K562 (cell line): ENCODE measurements around the gene MED19. TPM values are rescaled to one million over a fixed set of nuclear protein-coding genes. Genes with fewer than 3 reads are reported as not detected.

Experiments
- ATF7 ChIP-seq: fragments of 450-650 bp; IDR thresholded peaks from 2 replicates; pipeline ENCODE4 v1.7.1; 2014; ENCODE audit warnings: mild to moderate bottlenecking, moderate library complexity
- CBX3 ChIP-seq, 2 experiments: IDR thresholded peaks; 1 replicate in 1 of 2; 2 replicates in 1 of 2; pipeline ENCODE4 v1.6.1; 2012; ENCODE audit warnings: inconsistent platforms in 2 of 2, low read length in 2 of 2, borderline replicate concordance in 1 of 2, control low read depth in 1 of 2
- DPF2 ChIP-seq: fragments of 450-650 bp; IDR thresholded peaks from 2 replicates; pipeline ENCODE4 v1.6.1; 2016
- ETV5 ChIP-seq: sonication (generic); formaldehyde crosslinking; IDR thresholded peaks from 2 replicates; pipeline ENCODE4 v1.4.0; 2020; ENCODE audit warnings: low read depth, mild to moderate bottlenecking, missing genetic modification reagents
- GABPA ChIP-seq: fragments of 200-800 bp; sonication (Bioruptor generic); conservative IDR thresholded peaks from 2 replicates; pipeline ENCODE4 v1.6.1; 2016; ENCODE audit warnings: low read depth, missing genetic modification characterization, missing compliant biosample characterization
- HMGN3 ChIP-seq: IDR thresholded peaks from 2 replicates; pipeline ENCODE4 v1.6.1; 2011; ENCODE audit warnings: borderline replicate concordance, low read depth, mild to moderate bottlenecking, mixed read lengths, low read length; ENCODE audit not compliant: insufficient read length; ENCODE audit errors: extremely low read depth
- IRF2 ChIP-seq: sonication (generic); formaldehyde crosslinking; IDR thresholded peaks from 2 replicates; pipeline ENCODE4 v1.8.1; 2022; ENCODE audit warnings: mild to moderate bottlenecking, missing genetic modification reagents
- MAZ ChIP-seq, 2 experiments: fragments of 450-650 bp in 1 of 2; sonication (generic) in 1 of 2; formaldehyde crosslinking; IDR thresholded peaks in 1 of 2; conservative IDR thresholded peaks in 1 of 2; 2 replicates each; pipeline versions ENCODE4 v1.4.0 to v1.5.0; 2020; ENCODE audit warnings: mild to moderate bottlenecking in 1 of 2, missing genetic modification reagents in 1 of 2
- MED1 ChIP-seq: sonication (generic); formaldehyde crosslinking; IDR thresholded peaks from 2 replicates; pipeline ENCODE4 v1.8.1; 2023; ENCODE audit warnings: missing genetic modification reagents, borderline replicate concordance
- MXI1 ChIP-seq: IDR thresholded peaks from 2 replicates; pipeline ENCODE4 v1.6.1; 2011; ENCODE audit warnings: low read depth, mild to moderate bottlenecking, improper control_type of control experiment, low read length
- NELFE ChIP-seq: IDR thresholded peaks from 2 replicates; pipeline ENCODE4 v1.6.1; 2011; ENCODE audit warnings: mild to moderate bottlenecking; ENCODE audit not compliant: insufficient read depth, insufficient read length
- NONO ChIP-seq, 2 experiments: fragments of 200-400 bp in 1 of 2; fragments of 450-650 bp in 1 of 2; formaldehyde crosslinking in 1 of 2; IDR thresholded peaks; 2 replicates each; pipeline ENCODE4 v1.6.1; 2017; ENCODE audit warnings: low read depth in 2 of 2, mild to moderate bottlenecking in 2 of 2, moderate library complexity in 2 of 2, low read length in 1 of 2
- NR2C1 ChIP-seq, 2 experiments: fragments of 450-650 bp; IDR thresholded peaks; 2 replicates each; pipeline ENCODE4 v1.6.1; 2017; ENCODE audit warnings: mild to moderate bottlenecking in 2 of 2, antibody characterized with exemption in 1 of 2, inconsistent platforms in 1 of 2, missing compliant biosample characterization in 1 of 2, missing genetic modification characterization in 1 of 2
- RFX1 ChIP-seq: fragments of 450-650 bp; IDR thresholded peaks from 2 replicates; pipeline ENCODE4 v1.6.1; 2016; ENCODE audit warnings: mild to moderate bottlenecking, moderate library complexity
- SIN3A ChIP-seq, 2 experiments: fragments of 150-350 bp in 1 of 2; IDR thresholded peaks; 2 replicates each; pipeline ENCODE4 v1.6.1; 2011 to 2016; ENCODE audit warnings: borderline replicate concordance in 2 of 2, low read depth in 2 of 2, low read length in 2 of 2, mild to moderate bottlenecking in 2 of 2, moderate library complexity in 2 of 2; ENCODE audit not compliant: control insufficient read depth in 1 of 2
- SP1 ChIP-seq: sonication (generic); formaldehyde crosslinking; IDR thresholded peaks from 2 replicates; pipeline ENCODE4 v1.8.1; 2022; ENCODE audit warnings: mild to moderate bottlenecking, missing genetic modification reagents
- ZFP91 ChIP-seq: sonication (generic); formaldehyde crosslinking; IDR thresholded peaks from 2 replicates; pipeline ENCODE4 v1.8.0; 2022; ENCODE audit warnings: mild to moderate bottlenecking, missing genetic modification reagents
- polyA plus RNA-seq, 8 experiments: library from polyadenylated mRNA; depleted of rRNA in 4 of 8; stranded (reverse) in 5 of 8; unstranded in 3 of 8; fragments of >200 nt; fragmentation: Nextera tagmentation in 2 of 8; fragmentation: Illumina TruSeq in 1 of 8; extraction: Ambion mirVana in 2 of 8; extraction: Trizol in 1 of 8; gene quantifications; 2 replicates each; pipeline versions ENCODE4 v1.2.1 to v1.2.3, GENCODE V29; 2011 to 2014; ENCODE audit warnings: inconsistent platforms in 1 of 8, missing spikeins in 1 of 8
- total RNA-seq, 7 experiments: library from RNA; depleted of rRNA in 6 of 7; stranded (reverse); fragments of >200 nt in 6 of 7; fragmentation: Illumina TruSeq in 2 of 7; extraction: Trizol in 2 of 7; gene quantifications; 2 replicates each; pipeline versions ENCODE4 v1.2.1 to v1.2.3, GENCODE V29; 2011 to 2021; ENCODE audit warnings: low replicate concordance in 1 of 7
- TF ChIP-seq, protein P1 (sequence below): fragments of 450-650 bp; IDR thresholded peaks from 2 replicates; pipeline ENCODE4 v1.6.1; 2014; ENCODE audit warnings: low read depth, mild to moderate bottlenecking, moderate library complexity, borderline replicate concordance
- TF ChIP-seq, protein P2 (sequence below): fragments of 450-650 bp; IDR thresholded peaks from 2 replicates; pipeline ENCODE4 v1.6.1; 2018; ENCODE audit not compliant: partially characterized antibody

Gene MED19
- total and polyA plus RNA-seq, 9 of the 15 experiments (the other 6 are each of a cell fraction or from before 2014, with no cell fraction given) = 7.3 to 23.5 (median 15.0) TPM

DNA sequence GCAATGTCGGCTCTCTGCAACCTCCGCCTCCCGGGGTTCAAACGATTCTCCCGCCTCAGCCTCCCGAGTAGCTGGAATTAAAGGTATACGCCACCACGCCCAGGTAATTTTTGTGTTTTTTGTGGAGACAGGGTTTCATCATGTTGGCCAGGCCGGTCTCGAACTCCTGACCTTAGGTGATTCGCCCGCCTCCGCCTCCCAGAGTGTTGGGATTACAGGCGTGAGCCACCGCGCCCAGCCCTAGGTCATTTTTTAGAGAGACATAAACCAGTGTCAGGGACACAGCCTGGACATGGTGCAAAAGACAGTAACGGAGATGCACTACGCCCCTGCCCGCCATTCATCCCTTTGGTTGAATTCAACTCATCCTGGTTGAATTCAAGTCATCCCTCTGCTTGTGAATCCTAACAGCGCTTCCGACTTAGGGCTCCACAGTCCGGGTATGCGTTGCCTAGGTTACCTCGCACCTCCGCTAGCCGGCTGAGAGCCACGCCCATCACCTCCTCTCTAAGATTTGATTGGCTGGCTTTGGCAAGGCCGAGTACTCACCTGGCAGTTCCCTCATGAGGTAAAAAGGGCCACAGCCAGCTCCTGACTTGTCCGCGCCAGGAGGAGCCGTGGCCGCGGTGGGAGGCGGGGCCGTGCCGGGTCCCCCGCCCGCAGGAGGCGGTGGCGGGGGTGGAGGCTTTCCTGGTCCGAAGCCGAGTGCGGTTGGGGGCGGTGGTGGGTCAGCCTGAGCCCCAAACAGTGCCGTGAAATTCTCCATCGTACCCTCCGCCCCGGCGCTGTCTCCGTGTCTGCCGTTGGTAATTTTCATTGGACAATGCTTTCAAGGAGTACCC is at the start of gene MED19 (continued):
- TF ChIP-seq CBX3 (IDR thresholded peaks at IDR 0.05; ENCODE audit: borderline replicate concordance in 1 of 2, low read length in 2 of 2) (no peak; a peak in 1 of 3 replicates), ATF7 (peak; percentile 75), GABPA (tag) (0 out of 2 replicates have a peak, but pooled peaks have one; percentile 83), ETV5 (CRISPR knock-in tag) (no peak), SIN3A (IDR thresholded peaks at IDR 0.05; ENCODE audit: borderline replicate concordance in 2 of 2, control insufficient read depth in 1 of 2, low read depth in 2 of 2, low read length in 2 of 2) (peak; percentile 74 to 92; a peak in 3 of 4 replicates), DPF2 (0 out of 2 replicates have a peak, but pooled peaks have one; percentile 17), MXI1 (0 out of 2 replicates have a peak, but pooled peaks have one; percentile 31), MED1 (CRISPR knock-in tag) (no peak), HMGN3 (peak; percentile 52), ZFP91 (CRISPR knock-in tag) (peak; percentile 54; the same call in 1 of the 2 replicates), NR2C1 (IDR thresholded peaks at IDR 0.05) (no peak), NR2C1 (tag; IDR thresholded peaks at IDR 0.05) (no peak), NONO (IDR thresholded peaks at IDR 0.05; ENCODE audit: low read depth in 2 of 2, low read length in 1 of 2) (0 out of 4 replicates have a peak, but pooled peaks of 1 of the 2 experiments have one; percentile 40), MAZ (CRISPR knock-in tag; conservative IDR thresholded peaks at IDR 0.05 in 1 of 2, IDR thresholded peaks at IDR 0.05 in 1 of 2) (peak; percentile 64 to 80; a peak in 3 of 4 replicates), SP1 (CRISPR knock-in tag) (peak; percentile 31; the same call in 1 of the 2 replicates), RFX1 (peak; percentile 97), NELFE (no peak), IRF2 (no peak)
- TF ChIP-seq, protein P1, sequence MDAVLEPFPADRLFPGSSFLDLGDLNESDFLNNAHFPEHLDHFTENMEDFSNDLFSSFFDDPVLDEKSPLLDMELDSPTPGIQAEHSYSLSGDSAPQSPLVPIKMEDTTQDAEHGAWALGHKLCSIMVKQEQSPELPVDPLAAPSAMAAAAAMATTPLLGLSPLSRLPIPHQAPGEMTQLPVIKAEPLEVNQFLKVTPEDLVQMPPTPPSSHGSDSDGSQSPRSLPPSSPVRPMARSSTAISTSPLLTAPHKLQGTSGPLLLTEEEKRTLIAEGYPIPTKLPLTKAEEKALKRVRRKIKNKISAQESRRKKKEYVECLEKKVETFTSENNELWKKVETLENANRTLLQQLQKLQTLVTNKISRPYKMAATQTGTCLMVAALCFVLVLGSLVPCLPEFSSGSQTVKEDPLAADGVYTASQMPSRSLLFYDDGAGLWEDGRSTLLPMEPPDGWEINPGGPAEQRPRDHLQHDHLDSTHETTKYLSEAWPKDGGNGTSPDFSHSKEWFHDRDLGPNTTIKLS = peak; percentile 70
- TF ChIP-seq, protein P2, sequence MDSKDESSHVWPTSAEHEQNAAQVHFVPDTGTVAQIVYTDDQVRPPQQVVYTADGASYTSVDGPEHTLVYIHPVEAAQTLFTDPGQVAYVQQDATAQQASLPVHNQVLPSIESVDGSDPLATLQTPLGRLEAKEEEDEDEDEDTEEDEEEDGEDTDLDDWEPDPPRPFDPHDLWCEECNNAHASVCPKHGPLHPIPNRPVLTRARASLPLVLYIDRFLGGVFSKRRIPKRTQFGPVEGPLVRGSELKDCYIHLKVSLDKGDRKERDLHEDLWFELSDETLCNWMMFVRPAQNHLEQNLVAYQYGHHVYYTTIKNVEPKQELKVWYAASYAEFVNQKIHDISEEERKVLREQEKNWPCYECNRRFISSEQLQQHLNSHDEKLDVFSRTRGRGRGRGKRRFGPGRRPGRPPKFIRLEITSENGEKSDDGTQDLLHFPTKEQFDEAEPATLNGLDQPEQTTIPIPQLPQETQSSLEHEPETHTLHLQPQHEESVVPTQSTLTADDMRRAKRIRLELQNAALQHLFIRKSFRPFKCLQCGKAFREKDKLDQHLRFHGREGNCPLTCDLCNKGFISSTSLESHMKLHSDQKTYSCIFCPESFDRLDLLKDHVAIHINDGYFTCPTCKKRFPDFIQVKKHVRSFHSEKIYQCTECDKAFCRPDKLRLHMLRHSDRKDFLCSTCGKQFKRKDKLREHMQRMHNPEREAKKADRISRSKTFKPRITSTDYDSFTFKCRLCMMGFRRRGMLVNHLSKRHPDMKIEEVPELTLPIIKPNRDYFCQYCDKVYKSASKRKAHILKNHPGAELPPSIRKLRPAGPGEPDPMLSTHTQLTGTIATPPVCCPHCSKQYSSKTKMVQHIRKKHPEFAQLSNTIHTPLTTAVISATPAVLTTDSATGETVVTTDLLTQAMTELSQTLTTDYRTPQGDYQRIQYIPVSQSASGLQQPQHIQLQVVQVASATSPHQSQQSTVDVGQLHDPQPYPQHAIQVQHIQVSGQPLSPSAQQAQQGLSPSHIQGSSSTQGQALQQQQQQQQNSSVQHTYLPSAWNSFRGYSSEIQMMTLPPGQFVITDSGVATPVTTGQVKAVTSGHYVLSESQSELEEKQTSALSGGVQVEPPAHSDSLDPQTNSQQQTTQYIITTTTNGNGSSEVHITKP = peak; percentile 95
